ENCODE results near the gene CA7.
"Not testable (repeated sequence)": the region's sequence is repeated elsewhere in the genome, so short reads cannot be mapped to it uniquely, and the experiment has no call there.

CA7 gene

GRCh38 chr16:66895999-66896398, 51.8 kb downstream of the CA7 start:
- in situ Hi-C loops (cut with MboI; ENCODE audit: low sequenced_read_pairs), result no loop called here

GRCh38 chr16:66896682-66897081, 52.5 kb downstream of the CA7 start:
- in situ Hi-C loops (cut with MboI; ENCODE audit: low sequenced_read_pairs), result not testable (repeated sequence)

GRCh38 chr16:66898207-66898606, 54.0 kb downstream of the CA7 start:
- in situ Hi-C loops (cut with MboI; ENCODE audit: low sequenced_read_pairs), result no loop called here

- in situ Hi-C loops (cut with MboI; ENCODE audit: low sequenced_read_pairs), result no loop called here
Measured at GRCh38 chr16:66898933-66899309, 54.7 kb downstream of the CA7 start.

- in situ Hi-C loops (cut with MboI; ENCODE audit: low sequenced_read_pairs), result no loop called here
Measured at GRCh38 chr16:66899310-66899944, 55.2 kb downstream of the CA7 start.

GRCh38 chr16:66899945-66900710, 55.9 kb downstream of the CA7 start:
- in situ Hi-C loops (cut with MboI; ENCODE audit: low sequenced_read_pairs), result no loop called here

GRCh38 chr16:66900721-66901441, 56.7 kb downstream of the CA7 start:
- in situ Hi-C loops (cut with MboI; ENCODE audit: low sequenced_read_pairs), result no loop called here

GRCh38 chr16:66901626-66902025, 57.4 kb downstream of the CA7 start:
- in situ Hi-C loops (cut with MboI; ENCODE audit: low sequenced_read_pairs), result no loop called here

GRCh38 chr16:66902648-66903543, 58.7 kb downstream of the CA7 start:
- in situ Hi-C loops (cut with MboI; ENCODE audit: low sequenced_read_pairs), result no loop called here
